ENCODE results near the gene PTGR3.

DNA sequence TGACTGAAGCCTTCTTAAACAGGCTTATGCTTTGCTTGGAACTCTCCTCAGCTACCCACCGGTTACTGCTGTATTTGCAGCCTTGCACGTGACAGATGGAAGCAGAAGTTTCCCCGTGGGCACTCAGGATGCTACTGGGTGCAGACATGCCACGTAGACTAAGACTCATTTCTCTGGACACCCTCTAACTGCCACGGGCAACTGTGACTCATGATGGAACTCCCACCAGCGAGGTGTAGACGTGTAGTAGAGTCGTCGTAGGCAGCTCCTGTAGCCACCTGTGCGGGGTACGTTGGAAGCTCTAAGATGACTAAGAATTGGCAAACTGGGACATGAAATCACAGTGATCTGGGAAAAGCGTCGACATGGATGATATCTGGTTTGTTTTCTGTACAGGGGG, 29.2 kb upstream of the PTGR3 start:
- TF ChIP-seq, protein P1, sequence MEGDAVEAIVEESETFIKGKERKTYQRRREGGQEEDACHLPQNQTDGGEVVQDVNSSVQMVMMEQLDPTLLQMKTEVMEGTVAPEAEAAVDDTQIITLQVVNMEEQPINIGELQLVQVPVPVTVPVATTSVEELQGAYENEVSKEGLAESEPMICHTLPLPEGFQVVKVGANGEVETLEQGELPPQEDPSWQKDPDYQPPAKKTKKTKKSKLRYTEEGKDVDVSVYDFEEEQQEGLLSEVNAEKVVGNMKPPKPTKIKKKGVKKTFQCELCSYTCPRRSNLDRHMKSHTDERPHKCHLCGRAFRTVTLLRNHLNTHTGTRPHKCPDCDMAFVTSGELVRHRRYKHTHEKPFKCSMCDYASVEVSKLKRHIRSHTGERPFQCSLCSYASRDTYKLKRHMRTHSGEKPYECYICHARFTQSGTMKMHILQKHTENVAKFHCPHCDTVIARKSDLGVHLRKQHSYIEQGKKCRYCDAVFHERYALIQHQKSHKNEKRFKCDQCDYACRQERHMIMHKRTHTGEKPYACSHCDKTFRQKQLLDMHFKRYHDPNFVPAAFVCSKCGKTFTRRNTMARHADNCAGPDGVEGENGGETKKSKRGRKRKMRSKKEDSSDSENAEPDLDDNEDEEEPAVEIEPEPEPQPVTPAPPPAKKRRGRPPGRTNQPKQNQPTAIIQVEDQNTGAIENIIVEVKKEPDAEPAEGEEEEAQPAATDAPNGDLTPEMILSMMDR (IDR thresholded peaks at IDR 0.05) = no peak
- TF ChIP-seq POLR2A (IDR thresholded peaks at IDR 0.05) = no peak
